Fibroblast of skin of left quadriceps (primary cell): ENCODE results near the gene SUCO.
"Not testable (repeated sequence)": the region's sequence is repeated elsewhere in the genome, so short reads cannot be mapped to it uniquely, and the experiment has no call there.

Source experiments
- DNase-seq, 2 experiments: peaks; one replicate each; pipeline ENCODE4 v3.0.0-alpha.2; 2013; ENCODE audit warnings: low read depth in 2 of 2

Gene SUCO

GRCh38 chr1:172607145-172607544 is 74.2 kb downstream of the SUCO start:
- no peak for DNase-seq

DNA sequence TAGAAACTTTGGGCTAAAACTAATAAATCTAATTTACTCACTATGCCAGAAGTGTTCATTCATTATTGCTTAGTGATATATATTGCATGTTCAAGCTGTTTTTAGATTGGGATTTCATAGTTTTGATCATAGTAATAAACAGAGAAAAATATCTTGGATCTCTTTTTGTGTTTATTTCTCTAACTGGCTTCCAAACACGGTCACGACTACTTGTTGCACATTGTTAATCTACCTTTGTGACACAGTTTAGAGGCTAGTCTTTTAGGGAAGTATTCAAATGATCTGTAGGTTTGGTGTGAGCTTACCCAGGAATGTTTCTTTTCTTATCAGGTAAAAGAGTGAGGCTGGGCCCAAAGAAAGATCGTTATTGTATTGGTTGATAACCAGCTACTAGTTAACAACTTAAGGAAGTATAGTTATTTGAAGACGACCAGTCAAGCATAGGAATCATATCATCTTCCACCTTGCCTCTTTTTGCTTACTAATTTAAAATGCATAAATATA is 75.2 kb downstream of the SUCO start:
- no peak for DNase-seq

GRCh38 chr1:172609528-172609927 is 76.6 kb downstream of the SUCO start:
- no peak for DNase-seq

DNA sequence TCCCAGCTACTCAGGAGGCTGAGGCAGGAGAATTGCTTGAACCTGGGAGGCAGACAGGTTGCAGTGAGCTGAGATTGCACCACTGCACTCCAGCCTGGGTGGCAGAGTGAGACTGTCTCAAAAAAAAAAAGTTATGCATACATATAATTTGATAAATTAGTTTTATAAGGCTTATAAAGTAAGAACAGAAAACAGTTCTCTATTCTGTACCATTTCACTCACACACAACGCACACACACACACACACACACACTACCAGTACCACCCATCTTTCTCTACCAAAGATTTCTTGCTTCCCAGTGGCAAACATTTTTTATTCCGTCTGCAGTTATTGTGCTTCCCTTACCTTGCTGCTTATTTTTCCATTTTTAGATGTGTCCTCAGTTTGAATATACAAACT is 79.5 kb downstream of the SUCO start:
- no peak for DNase-seq

GRCh38 chr1:172613294-172613693 is 80.3 kb downstream of the SUCO start:
- DNase-seq = no peak

- no peak for DNase-seq
Measured at GRCh38 chr1:172616195-172616594, 83.2 kb downstream of the SUCO start.

GRCh38 chr1:172616636-172617035 is 83.7 kb downstream of the SUCO start:
- DNase-seq = no peak

DNA sequence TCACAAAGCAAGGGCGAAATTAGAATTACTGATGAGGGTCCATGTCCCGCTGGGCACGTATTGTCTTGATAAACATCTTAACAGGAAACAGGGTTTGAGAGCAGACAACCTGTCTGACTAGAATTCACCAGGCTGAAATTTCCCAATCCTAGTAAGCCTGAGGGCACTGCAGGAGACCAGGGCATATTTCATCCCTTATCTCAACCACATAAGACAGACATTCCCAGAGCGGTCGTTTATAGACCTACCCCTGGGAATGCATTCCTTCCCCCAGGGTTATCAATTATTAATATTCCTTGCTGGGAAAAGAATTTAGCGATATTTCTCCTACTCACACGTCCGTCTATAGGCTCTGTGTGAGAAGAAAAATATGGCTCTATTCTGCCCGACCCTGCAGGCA is 87.7 kb downstream of the SUCO start:
- not testable (repeated sequence) for DNase-seq

DNA sequence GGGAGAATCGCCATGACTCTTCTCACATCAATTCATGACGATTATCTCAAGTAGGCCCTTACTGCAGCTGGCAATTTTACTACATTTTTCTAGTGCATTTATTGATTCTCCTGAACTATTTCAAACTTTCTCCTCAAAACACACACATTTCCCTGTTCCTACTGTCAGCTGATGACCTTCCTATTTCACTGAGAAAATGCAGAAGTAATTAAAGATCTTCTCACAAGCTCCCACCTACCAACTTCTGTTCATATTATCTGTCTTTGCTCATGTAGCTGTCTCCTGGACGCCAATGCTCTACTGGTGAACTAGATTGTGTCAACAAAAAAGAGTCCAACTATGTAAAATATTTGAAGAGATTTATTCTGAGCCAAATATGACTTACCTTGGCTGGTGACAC is 89.6 kb downstream of the SUCO start:
- DNase-seq = no peak

- DNase-seq = no peak
Measured at GRCh38 chr1:172623748-172624147, 90.8 kb downstream of the SUCO start.

DNA sequence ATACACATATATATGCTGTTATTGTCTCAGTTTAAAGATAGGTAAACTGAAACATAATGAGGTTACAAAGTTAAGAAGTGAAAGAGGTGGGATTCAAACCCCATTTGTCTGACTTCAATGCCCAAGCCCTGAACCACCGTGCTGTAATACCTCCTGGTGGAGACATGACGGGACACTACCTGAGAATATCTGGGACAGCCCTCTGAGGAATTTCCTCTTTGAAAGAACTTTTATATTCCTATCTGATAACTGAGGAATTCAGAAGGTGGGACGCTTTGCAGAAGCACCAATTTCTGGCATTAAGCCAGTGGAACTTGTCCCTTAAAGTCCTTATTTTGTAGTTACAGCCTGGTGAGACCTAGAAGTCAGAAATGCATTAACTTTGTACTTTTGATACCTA is 93.9 kb downstream of the SUCO start:
- no peak for DNase-seq

DNA sequence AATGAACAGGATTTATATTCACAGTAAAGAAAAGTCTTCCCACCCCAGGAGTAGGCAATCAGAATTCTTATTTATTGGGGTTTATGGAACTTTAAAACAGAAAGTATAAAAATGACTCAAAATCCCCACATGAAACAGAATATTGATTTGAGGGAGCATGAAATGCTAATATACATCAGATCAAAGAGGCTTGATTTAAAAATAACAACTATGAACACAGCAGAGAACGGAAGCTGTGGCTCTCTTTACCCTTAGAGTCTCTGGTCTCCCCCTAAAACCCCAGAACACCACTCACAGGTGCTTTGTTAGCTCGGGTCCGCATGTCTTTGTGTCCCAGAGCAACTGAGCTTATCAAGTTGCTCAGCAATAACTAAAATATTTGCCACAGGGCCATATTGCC is 94.8 kb downstream of the SUCO start:
- DNase-seq = no peak

GRCh38 chr1:172628401-172628800 is 95.5 kb downstream of the SUCO start:
- peak; percentile 54 for DNase-seq

GRCh38 chr1:172629170-172629569 is 96.2 kb downstream of the SUCO start:
- DNase-seq = no peak

DNA sequence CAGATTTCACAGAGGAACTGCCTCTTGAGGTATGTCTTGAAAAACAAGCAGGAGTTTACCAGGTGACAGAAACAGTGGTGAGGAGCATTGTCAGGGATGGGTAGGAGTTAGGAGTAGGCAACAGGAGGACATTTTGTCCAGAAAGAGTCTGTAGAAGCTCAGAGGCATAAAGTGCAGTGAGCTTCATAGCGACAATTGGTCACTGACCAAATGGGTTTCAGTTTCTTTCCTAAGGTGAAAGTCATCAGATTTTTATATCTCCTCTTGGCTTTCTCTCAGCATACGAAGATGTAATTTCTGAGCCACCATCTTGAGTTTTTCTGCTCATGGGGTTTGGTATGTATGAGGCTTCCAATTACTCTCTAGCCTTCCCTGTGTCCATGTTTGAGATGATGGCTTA is 96.7 kb downstream of the SUCO start:
- DNase-seq = no peak

DNA sequence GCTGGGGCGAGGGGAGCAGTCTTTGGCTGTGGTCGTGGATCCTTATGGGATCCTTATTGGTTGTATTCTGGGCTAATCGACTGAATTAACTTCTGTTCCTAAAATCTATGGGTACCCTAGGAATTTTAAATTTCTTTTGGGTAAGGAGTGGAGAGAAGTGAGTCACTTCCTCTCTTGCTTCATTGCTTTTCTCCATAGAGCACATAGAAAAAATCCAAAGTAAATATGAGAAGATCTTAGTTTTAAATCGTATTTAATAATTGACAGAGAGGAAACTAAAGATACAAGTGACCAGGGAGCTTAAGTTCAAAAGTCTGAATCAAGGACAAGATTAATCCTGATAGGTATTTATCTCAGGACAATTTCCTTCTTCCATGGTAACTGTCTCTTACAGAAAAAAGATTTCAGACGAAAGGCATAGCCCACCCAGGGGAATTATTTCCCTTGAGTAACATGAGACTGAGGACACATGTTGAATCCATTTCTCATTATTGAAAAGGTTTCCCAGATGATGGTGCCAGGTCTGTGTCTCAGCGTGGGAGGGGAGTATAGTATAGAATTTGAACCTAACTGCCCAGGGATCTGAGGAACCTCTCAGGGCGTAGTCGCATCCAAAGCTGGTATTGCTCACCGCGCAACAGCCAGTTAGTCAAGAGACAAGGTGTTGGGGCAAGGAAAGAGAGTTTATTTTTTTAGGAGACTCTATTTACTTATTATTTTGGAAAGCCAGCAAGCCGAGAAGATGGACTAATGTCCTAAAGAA is 97.3 kb downstream of the SUCO start:
- no peak for DNase-seq

GRCh38 chr1:172630868-172631267 is 97.9 kb downstream of the SUCO start:
- DNase-seq = no peak

DNA sequence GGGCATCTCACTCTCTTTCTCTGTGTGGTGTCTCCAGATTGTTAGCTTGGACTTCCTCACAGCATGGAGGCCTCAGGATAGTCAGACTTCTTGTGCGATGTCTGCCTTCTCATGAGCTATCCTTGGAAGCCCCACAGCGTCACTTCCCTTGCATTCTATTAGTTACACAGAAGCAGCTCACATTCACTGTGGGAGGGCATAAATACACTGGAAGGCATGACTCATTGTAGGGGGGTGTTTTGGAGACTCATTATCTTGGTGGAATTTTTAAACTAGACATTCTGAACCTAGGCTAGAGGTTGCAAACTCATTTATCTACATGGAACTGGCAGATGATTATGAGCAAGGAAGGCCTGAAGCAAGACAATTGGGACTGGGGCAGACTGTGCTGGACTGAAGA is 104.6 kb downstream of the SUCO start:
- DNase-seq = peak; percentile 46 to 48

DNA sequence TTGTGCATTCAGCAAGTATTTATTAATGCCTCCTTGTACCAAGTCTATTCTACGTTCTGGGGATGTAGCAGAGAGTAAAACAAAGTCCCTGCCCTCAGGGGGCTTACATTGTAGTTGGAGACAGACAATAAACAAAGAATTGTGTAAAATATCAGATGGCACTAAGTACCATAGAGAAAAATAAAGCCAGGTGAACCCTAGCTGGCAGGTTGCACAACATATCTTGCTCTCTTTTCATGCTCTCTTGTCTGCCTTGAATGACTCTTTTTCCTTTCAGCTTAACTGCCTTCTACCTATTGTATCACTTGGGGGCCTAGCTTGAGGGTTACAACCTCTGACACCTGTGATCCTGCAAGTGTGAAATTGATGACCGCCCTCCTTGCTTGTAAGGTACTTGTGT is 105.3 kb downstream of the SUCO start:
- no peak for DNase-seq

DNA sequence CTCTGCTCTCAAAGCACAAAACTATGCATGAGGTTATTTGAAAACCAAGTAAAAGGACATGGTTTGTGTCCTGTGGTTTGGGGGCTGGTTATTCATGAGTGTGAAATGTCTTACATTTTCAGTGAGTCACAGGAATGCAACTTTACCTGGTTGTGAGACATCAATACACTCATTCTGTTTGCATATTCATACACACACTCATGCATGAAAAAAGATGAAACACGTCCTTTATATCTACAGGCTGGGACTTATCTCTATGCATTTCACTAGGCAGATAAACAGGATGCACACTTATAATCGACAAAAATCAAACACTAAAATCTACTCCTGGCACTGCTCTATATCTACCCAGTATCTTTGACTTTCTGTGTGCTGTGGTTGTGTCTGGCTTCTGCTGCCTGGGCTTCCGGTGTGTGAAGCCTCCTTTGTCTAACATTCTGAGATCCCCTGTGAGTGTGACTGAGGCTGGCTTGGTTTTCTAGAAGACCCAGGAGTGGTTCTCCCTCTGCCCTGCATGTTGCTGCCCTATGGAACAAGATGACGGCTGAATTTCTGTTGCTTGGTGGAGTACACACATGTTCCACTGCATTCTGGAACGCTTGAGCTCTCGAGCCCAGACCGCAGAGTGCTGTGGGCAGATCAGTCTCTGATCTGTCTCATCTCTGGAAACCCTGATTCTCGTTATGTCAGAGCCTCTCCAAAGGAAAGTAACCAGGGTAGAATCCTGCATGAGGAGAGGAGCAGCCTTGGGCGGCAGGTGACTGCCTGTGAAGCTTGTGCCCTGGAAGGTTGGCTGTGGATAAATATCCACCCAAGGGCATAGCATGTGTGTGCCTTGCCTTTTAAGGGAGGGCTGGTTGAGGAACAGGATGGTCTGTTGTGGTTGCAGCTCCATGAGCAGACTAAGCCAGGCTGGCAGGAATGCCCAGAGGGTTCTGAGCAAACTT is 106.2 kb downstream of the SUCO start:
- peak; percentile 80 to 83 for DNase-seq

- no peak for DNase-seq
Measured at GRCh38 chr1:172640111-172640510, 107.2 kb downstream of the SUCO start.

DNA sequence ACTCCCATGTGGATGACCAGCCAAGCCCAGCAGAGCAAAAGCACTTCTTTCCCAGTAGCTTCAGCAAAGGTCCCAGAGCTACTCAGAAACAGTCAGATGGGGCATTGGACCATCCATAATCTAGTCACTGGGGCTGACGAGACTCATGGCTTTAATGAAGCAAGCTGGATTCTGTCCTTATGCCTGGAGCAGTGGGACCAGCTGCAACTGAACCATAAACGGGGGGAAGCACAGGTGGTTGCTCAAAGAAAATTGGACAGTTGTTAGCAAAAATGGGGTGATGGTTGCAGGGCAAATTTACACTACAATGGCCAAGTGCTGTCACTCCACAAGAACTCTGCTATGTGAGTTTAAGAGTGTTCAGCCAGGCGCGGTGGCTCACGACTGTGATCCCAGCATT is 108.5 kb downstream of the SUCO start:
- DNase-seq = no peak

DNA sequence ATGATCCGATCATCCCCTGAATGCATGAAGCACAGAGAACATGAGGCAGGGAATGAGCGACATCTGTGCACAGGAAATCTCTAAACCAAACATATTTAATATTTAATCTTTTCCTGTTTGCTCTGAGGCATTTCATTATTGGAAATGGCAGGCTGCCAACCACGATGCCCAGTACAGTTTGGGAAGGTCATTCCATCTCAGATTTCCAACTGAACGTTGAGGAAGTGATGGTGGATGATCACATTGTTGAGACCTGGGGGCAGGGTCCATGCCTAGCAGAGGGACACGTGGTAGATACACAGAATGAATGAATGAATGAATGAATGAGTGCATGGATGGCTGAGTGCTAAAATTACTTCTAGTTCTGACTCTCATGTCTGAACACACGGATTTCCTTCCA is 110.0 kb downstream of the SUCO start:
- DNase-seq = no peak
